Stomach (tissue), 9 donors: ENCODE results near the gene EHD3. TPM values are rescaled to one million over a fixed set of nuclear protein-coding genes. Genes with fewer than 3 reads are reported as not detected.
A peak's percentile ranks its signal among the peaks of the same experiment; 100 is the strongest.

ENCODE experiments used
- DNase-seq, 2 donors: peaks; one replicate each; pipeline versions ENCODE4 v3.0.0 to v3.0.0-alpha.2; 2013 to 2019
- H3K27ac ChIP-seq, 5 donors: fragments of 200-600 bp in 4 of 5; sonication (generic) in 4 of 5; one replicate each; pipeline ENCODE4 v1.5.1; 2013 to 2019; ENCODE audit warnings: mild to moderate bottlenecking in 1 of 5, moderate library complexity in 1 of 5
- H3K27me3 ChIP-seq, 3 donors: fragments of 200-600 bp; sonication (generic); one replicate each; pipeline ENCODE4 v1.5.1; 2017 to 2019; ENCODE audit warnings: mixed run types in 1 of 3
- H3K36me3 ChIP-seq, 4 donors: fragments of 200-600 bp; sonication (generic); 1 replicate in 3 of 4; 2 replicates in 1 of 4; pipeline ENCODE4 v1.5.1; 2016 to 2019
- H3K4me1 ChIP-seq, 4 donors: fragments of 200-600 bp; sonication (generic); one replicate each; pipeline ENCODE4 v1.5.1; 2016 to 2019
- H3K4me3 ChIP-seq, 4 donors: fragments of 200-600 bp; sonication (generic) in 3 of 4; one replicate each; pipeline ENCODE4 v1.5.1; 2016 to 2019; ENCODE audit warnings: mild to moderate bottlenecking in 1 of 4
- H3K9me3 ChIP-seq, 4 donors: fragments of 200-600 bp; sonication (generic); one replicate each; pipeline ENCODE4 v1.5.1; 2016 to 2019
- EP300 ChIP-seq: sonication (generic); formaldehyde crosslinking; IDR thresholded peaks from one replicate; pipeline ENCODE4 v1.6.1; 2017; ENCODE audit warnings: antibody characterized with exemption
- POLR2A ChIP-seq, 4 donors: fragments of 450-650 bp; IDR thresholded peaks; one replicate each; pipeline ENCODE4 v1.6.1; 2016; ENCODE audit warnings: antibody characterized with exemption in 4 of 4, control low read depth in 2 of 4, mild to moderate bottlenecking in 1 of 4, moderate library complexity in 1 of 4
- POLR2AphosphoS5 ChIP-seq, 3 donors: sonication (generic); formaldehyde crosslinking; IDR thresholded peaks; one replicate each; pipeline ENCODE4 v1.6.1; 2016; ENCODE audit warnings: antibody characterized with exemption in 3 of 3
- WGBS, 5 donors: extraction: QIAGEN DNeasy Blood & Tissue Kit in 3 of 5; methylation state at CpG; one replicate each; pipeline versions ENCODE4 v1.1.5 to v1.1.7; 2013 to 2018; 5-methylcytosine and 5-hydroxymethylcytosine counted together
- intact Hi-C: fragments of 100-400 bp; cut with DNase I; formaldehyde crosslinking; loops from one replicate; pipeline ENCODE4 v1.15.1; 2023; ENCODE audit warnings: low total_unique reads
- polyA plus RNA-seq, 3 donors: library from polyadenylated mRNA; stranded (reverse); fragments of 200-250 nt; gene quantifications; one replicate each; pipeline ENCODE4 v1.2.3, GENCODE V29; 2013
- total RNA-seq, 5 donors: library from RNA; depleted of rRNA; stranded (reverse); fragments of >200 nt; gene quantifications; one replicate each; pipeline versions ENCODE4 v1.1.0 to v1.2.3, GENCODE V29; 2014 to 2016
- TF ChIP-seq, protein P1 (sequence below), 7 experiments: fragments of 450-650 bp in 4 of 7; fragments of 200-600 bp in 3 of 7; sonication (generic) in 3 of 7; IDR thresholded peaks; one replicate each; pipeline ENCODE4 v1.5.1; 2016 to 2019; ENCODE audit warnings: antibody characterized with exemption in 7 of 7, control low read depth in 2 of 7, mild to moderate bottlenecking in 1 of 7
- donor health status: healthy with polysubstance abuse.
- donor health status: Bipolar disorder and iron deficiency.
- donor health status: healthy.

Gene EHD3
- total and polyA plus RNA-seq, 8 donors = 0.45 to 7.5 (median 3.6) TPM

- no peak for DNase-seq
Observed at GRCh38 chr2:31254237-31255203, 20.6 kb downstream of the EHD3 start.

DNA sequence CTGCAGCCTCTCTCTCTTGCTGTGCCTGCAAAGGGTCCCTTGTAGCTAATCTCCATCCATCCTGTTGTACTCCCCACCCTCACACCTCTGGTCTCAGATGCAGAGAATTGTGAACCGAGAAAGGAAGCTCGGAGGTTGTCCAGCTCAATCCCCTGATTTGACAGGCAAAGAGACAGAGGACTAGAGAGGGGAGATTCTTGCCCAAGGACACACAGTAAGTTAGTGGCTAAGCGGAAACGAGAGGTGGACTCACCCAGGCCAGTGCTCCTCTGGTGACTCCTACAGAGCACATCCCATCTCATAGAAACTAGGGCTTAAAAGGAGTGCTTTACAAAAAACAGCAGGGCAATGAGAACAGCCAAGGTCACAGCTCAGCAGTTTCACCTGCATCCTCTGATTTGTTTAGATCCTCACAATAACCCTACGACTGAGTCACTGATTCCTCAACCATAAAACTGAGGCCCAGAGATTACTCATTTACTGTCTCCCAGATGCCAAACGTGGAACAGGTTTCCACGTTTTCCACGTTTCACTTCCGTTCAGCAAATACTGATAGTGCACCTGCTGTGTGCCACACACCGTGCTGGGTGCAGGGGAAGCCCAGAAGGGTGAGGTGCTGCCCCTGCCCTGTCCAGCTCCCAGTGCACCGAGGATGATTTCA is 22.1 kb downstream of the EHD3 start:
- WGBS, 5 donors = 75 to 92% (median 86%) methylated on average over 11 of the region's 11 CpGs
- Histone ChIP-seq H3K4me3 (no peak overlapping the region), H3K27ac (no peak overlapping the region), H3K36me3 (peaks cover 0 to 8% (median 5%) of the 10 kb centered on the region in 4 donors), H3K4me1 (peaks cover 0 to 5% (median 2%) of the 10 kb centered on the region in 4 donors), H3K9me3 (no peaks in the 10 kb centered on the region), H3K27me3 (no peaks in the 10 kb centered on the region)
- TF ChIP-seq, protein P1, sequence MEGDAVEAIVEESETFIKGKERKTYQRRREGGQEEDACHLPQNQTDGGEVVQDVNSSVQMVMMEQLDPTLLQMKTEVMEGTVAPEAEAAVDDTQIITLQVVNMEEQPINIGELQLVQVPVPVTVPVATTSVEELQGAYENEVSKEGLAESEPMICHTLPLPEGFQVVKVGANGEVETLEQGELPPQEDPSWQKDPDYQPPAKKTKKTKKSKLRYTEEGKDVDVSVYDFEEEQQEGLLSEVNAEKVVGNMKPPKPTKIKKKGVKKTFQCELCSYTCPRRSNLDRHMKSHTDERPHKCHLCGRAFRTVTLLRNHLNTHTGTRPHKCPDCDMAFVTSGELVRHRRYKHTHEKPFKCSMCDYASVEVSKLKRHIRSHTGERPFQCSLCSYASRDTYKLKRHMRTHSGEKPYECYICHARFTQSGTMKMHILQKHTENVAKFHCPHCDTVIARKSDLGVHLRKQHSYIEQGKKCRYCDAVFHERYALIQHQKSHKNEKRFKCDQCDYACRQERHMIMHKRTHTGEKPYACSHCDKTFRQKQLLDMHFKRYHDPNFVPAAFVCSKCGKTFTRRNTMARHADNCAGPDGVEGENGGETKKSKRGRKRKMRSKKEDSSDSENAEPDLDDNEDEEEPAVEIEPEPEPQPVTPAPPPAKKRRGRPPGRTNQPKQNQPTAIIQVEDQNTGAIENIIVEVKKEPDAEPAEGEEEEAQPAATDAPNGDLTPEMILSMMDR (IDR thresholded peaks at IDR 0.05) = no peak
- no peak for TF ChIP-seq POLR2AphosphoS5 (IDR thresholded peaks at IDR 0.05)
- no peak for TF ChIP-seq EP300
- no peak for TF ChIP-seq POLR2A (IDR thresholded peaks at IDR 0.05)
- no peak for DNase-seq
- intact Hi-C loops = no loop called here

More at GRCh38 chr2:31254237-31255203, 20.6 kb downstream of the EHD3 start:
- H3K4me1 ChIP-seq = peaks cover 0 to 5% (median 2%) of the 10 kb centered on the region in 4 donors
- H3K4me3 ChIP-seq = no peak overlapping the region
- intact Hi-C loops = no loop called here
- 88 to 95% (median 92%) methylated on average over 16 to 19 of the region's 19 CpGs for WGBS, 5 donors
- peaks cover 0 to 11% (median 2%) of the 10 kb centered on the region in 4 donors for H3K36me3 ChIP-seq
- no peaks in the 10 kb centered on the region for H3K27me3 ChIP-seq
- TF ChIP-seq POLR2AphosphoS5 (IDR thresholded peaks at IDR 0.05) = no peak
- TF ChIP-seq, protein P1 (IDR thresholded peaks at IDR 0.05) = no peak
- no peak for TF ChIP-seq POLR2A (IDR thresholded peaks at IDR 0.05)
- no peak for TF ChIP-seq EP300
- H3K27ac ChIP-seq = no peak overlapping the region
- H3K9me3 ChIP-seq = no peaks in the 10 kb centered on the region

GRCh38 chr2:31256611-31257382 is 22.8 kb downstream of the EHD3 start:
- no peaks in the 10 kb centered on the region for H3K27me3 ChIP-seq
- H3K4me1 ChIP-seq = peaks cover 0 to 5% (median 2%) of the 10 kb centered on the region in 4 donors
- peak in 1 of 2 donors; percentile 37 for DNase-seq
- H3K4me3 ChIP-seq = no peak overlapping the region
- intact Hi-C loops = no loop called here
- no peaks in the 10 kb centered on the region for H3K9me3 ChIP-seq
- TF ChIP-seq EP300 = no peak
- TF ChIP-seq POLR2A (IDR thresholded peaks at IDR 0.05) = no peak
- no peak for TF ChIP-seq POLR2AphosphoS5 (IDR thresholded peaks at IDR 0.05)
- TF ChIP-seq, protein P1 (IDR thresholded peaks at IDR 0.05) = no peak
- H3K36me3 ChIP-seq = peaks cover 0 to 16% (median 12%) of the 10 kb centered on the region in 4 donors
- 72 to 84% (median 83%) methylated on average over 4 of the region's 4 CpGs for WGBS, 5 donors
- no peak overlapping the region for H3K27ac ChIP-seq

- intact Hi-C loops = no loop called here
Observed at GRCh38 chr2:31258351-31258750, 24.4 kb downstream of the EHD3 start.

More at GRCh38 chr2:31258351-31258750, 24.4 kb downstream of the EHD3 start:
- no peak for DNase-seq
- Histone ChIP-seq H3K36me3 (peaks cover 0 to 22% (median 20%) of the 10 kb centered on the region in 4 donors), H3K27ac (no peak overlapping the region), H3K27me3 (no peaks in the 10 kb centered on the region), H3K4me1 (peaks cover 0 to 5% (median 2%) of the 10 kb centered on the region in 4 donors), H3K9me3 (no peaks in the 10 kb centered on the region), H3K4me3 (no peak overlapping the region)
- TF ChIP-seq, protein P1 (IDR thresholded peaks at IDR 0.05) = no peak
- TF ChIP-seq EP300 (no peak), POLR2A (IDR thresholded peaks at IDR 0.05) (no peak), POLR2AphosphoS5 (IDR thresholded peaks at IDR 0.05) (no peak)
- WGBS, 5 donors = 70 to 80% (median 76%) methylated on average over 5 of the region's 5 CpGs
